ELR (cell line): Measurements from ENCODE around the gene ID3.
A peak's percentile ranks its signal among the peaks of the same experiment; 100 is the strongest.

Experiments used
- DNase-seq: peaks from one replicate; pipeline ENCODE4 v3.0.0-alpha.2; 2015; ENCODE audit warnings: low read depth

Gene ID3

GRCh38 chr1:23565776-23566175, 6.5 kb upstream of the ID3 start:
- no peak for DNase-seq

- no peak for DNase-seq
These were observed 5.3 kb upstream of the ID3 start for GRCh38 chr1:23564529-23565122.

GRCh38 chr1:23563755-23564374, 4.6 kb upstream of the ID3 start:
- DNase-seq, result no peak

GRCh38 chr1:23563003-23563402, 3.7 kb upstream of the ID3 start:
- no peak for DNase-seq

GRCh38 chr1:23562137-23562876, 3.0 kb upstream of the ID3 start:
- DNase-seq, result peak; percentile 98

- peak; percentile 72 for DNase-seq
These were observed 2.5 kb upstream of the ID3 start for GRCh38 chr1:23561813-23562100.

- DNase-seq, result no peak
These were observed 1.9 kb upstream of the ID3 start for GRCh38 chr1:23561076-23561812.

- peak; percentile 43 for DNase-seq
These were observed 862 bp upstream of the ID3 start for GRCh38 chr1:23559985-23560741.

- peak; percentile 39 for DNase-seq
These were observed 497 bp downstream of the ID3 start for GRCh38 chr1:23558872-23559135.

- peak; percentile 78 for DNase-seq
These were observed 995 bp downstream of the ID3 start for GRCh38 chr1:23558140-23558871.

- DNase-seq, result peak; percentile 41
These were observed 1.7 kb downstream of the ID3 start for GRCh38 chr1:23557471-23558124.

GRCh38 chr1:23556635-23557470, 2.4 kb downstream of the ID3 start:
- peak; percentile 76 for DNase-seq

GRCh38 chr1:23555986-23556634, 3.2 kb downstream of the ID3 start:
- peak; percentile 88 for DNase-seq

- no peak for DNase-seq
These were observed 3.9 kb downstream of the ID3 start for GRCh38 chr1:23555270-23555985.

GRCh38 chr1:23554481-23555269, 4.6 kb downstream of the ID3 start:
- DNase-seq, result peak; percentile 91

- no peak for DNase-seq
These were observed 5.2 kb downstream of the ID3 start for GRCh38 chr1:23554127-23554480.

GRCh38 chr1:23553231-23554126, 5.8 kb downstream of the ID3 start:
- DNase-seq, result no peak
